Lung (tissue), 12 donors: ENCODE results near the gene RC3H2. TPM values are rescaled to one million over a fixed set of nuclear protein-coding genes. Genes with fewer than 3 reads are reported as not detected.

Experiments used
- ATAC-seq: fragments of 200-7000 bp; cut with Tn5 transposase; one replicate; pipeline ENCODE4 v1.9.1; 2020; ENCODE audit warnings: moderate number of reproducible peaks; ENCODE audit not compliant: insufficient read depth, low FRiP score
- DNase-seq, 3 donors: peaks; one replicate each; pipeline ENCODE4 v3.0.0-alpha.2; 2013 to 2017
- H3K27ac ChIP-seq, 2 donors: one replicate each; pipeline ENCODE4 v1.5.1; 2013; ENCODE audit warnings: mild to moderate bottlenecking in 2 of 2, moderate library complexity in 2 of 2, control low read depth in 1 of 2, inconsistent platforms in 1 of 2, low read depth in 1 of 2, low read length in 1 of 2
- H3K27me3 ChIP-seq, 3 donors: one replicate each; pipeline ENCODE4 v1.5.1; 2013; ENCODE audit warnings: low read length in 2 of 3; ENCODE audit not compliant: control insufficient read depth in 3 of 3, insufficient read depth in 3 of 3
- H3K36me3 ChIP-seq, 4 donors: one replicate each; pipeline ENCODE4 v1.5.1; 2013; ENCODE audit warnings: low read length in 4 of 4, mild to moderate bottlenecking in 1 of 4, moderate library complexity in 1 of 4; ENCODE audit not compliant: control insufficient read depth in 4 of 4, insufficient read depth in 4 of 4
- H3K4me1 ChIP-seq, 5 donors: one replicate each; pipeline ENCODE4 v1.5.1; 2013; ENCODE audit warnings: low read length in 5 of 5, mild to moderate bottlenecking in 2 of 5, moderate library complexity in 1 of 5; ENCODE audit not compliant: control insufficient read depth in 5 of 5, insufficient read depth in 5 of 5
- H3K4me3 ChIP-seq: one replicate; pipeline ENCODE4 v1.5.1; 2013; ENCODE audit warnings: mild to moderate bottlenecking, control low read depth, moderate library complexity
- H3K9ac ChIP-seq, 2 donors: one replicate each; pipeline ENCODE4 v1.5.1; 2013; ENCODE audit warnings: low read length in 2 of 2, control low read depth in 1 of 2; ENCODE audit not compliant: insufficient read depth in 1 of 2
- H3K9me3 ChIP-seq, 4 donors: one replicate each; pipeline ENCODE4 v1.5.1; 2013; ENCODE audit warnings: low read length in 3 of 4, mild to moderate bottlenecking in 1 of 4, moderate library complexity in 1 of 4; ENCODE audit not compliant: control insufficient read depth in 4 of 4, insufficient read depth in 3 of 4
- CTCF ChIP-seq: IDR thresholded peaks from 2 replicates; pipeline ENCODE4 v1.5.1; 2012; ENCODE audit warnings: mild to moderate bottlenecking; ENCODE audit errors: control extremely low read depth, extremely low read depth
- WGBS, 2 donors: extraction: QIAGEN DNeasy Blood & Tissue Kit; methylation state at CpG; one replicate each; pipeline ENCODE4 v1.1.7; 2013; 5-methylcytosine and 5-hydroxymethylcytosine counted together
- polyA plus RNA-seq, 2 donors: library from polyadenylated mRNA; stranded (reverse); fragments of 200-250 nt; gene quantifications; one replicate each; pipeline ENCODE4 v1.2.1, GENCODE V29; 2013
- total RNA-seq, 2 donors: library from RNA; depleted of rRNA in 1 of 2; stranded (reverse); fragments of >200 nt in 1 of 2; gene quantifications; one replicate each; pipeline ENCODE4 v1.2.1, GENCODE V29; 2014 to 2021
- donor health status: control.
- donor health status: control.
- donor health status: Bipolar disorder and iron deficiency.
- donor health status: healthy.
- donor health status: DM: yes; HTN: yes; CAD: no.

The RC3H2 gene
- total and polyA plus RNA-seq, 4 donors, result 11.9 to 60.2 (median 25.4) TPM

GRCh38 chr9:122930541-122931225 is 25.5 kb upstream of the RC3H2 start:
- no peak for TF ChIP-seq CTCF
- Histone ChIP-seq H3K27me3 (no peaks in the 10 kb centered on the region), H3K36me3 (peaks cover 0 to 6% (median 0%) of the 10 kb centered on the region in 4 donors), H3K9ac (peak overlapping the region; percentile 16 to 81), H3K9me3 (no peaks in the 10 kb centered on the region), H3K4me1 (peaks cover 6 to 22% (median 12%) of the 10 kb centered on the region in 5 donors), H3K4me3 (peak overlapping the region; percentile 85), H3K27ac (peak overlapping the region; percentile 75 to 85)
- ATAC-seq (no peak), DNase-seq (no peak)
- 24% methylated on average over 10 of the region's 10 CpGs for WGBS, 2 donors

- ATAC-seq, result no peak
- no peaks in the 10 kb centered on the region for H3K9me3 ChIP-seq
- H3K36me3 ChIP-seq, result peaks cover 0 to 6% (median 0%) of the 10 kb centered on the region in 4 donors
- no peak overlapping the region for H3K27ac ChIP-seq
- TF ChIP-seq CTCF, result no peak
- H3K4me1 ChIP-seq, result peaks cover 6 to 22% (median 12%) of the 10 kb centered on the region in 5 donors
- no peak overlapping the region for H3K4me3 ChIP-seq
- 71 to 81% methylated on average over 1 of the region's 1 CpG for WGBS, 2 donors
- peak overlapping the region in 1 of 2 donors; percentile 16 for H3K9ac ChIP-seq
- no peaks in the 10 kb centered on the region for H3K27me3 ChIP-seq
- no peak for DNase-seq
Measured at GRCh38 chr9:122929796-122930354, 24.7 kb upstream of the RC3H2 start.

- peaks cover 0 to 3% (median 0%) of the 10 kb centered on the region in 5 donors for H3K4me1 ChIP-seq
- WGBS, 2 donors, result 69 to 77% methylated on average over 3 of the region's 3 CpGs
- H3K9ac ChIP-seq, result no peak overlapping the region
- H3K4me3 ChIP-seq, result no peak overlapping the region
- TF ChIP-seq CTCF, result no peak
- no peaks in the 10 kb centered on the region for H3K27me3 ChIP-seq
- H3K27ac ChIP-seq, result no peak overlapping the region
- no peak for ATAC-seq
- no peaks in the 10 kb centered on the region for H3K9me3 ChIP-seq
- DNase-seq, result no peak
- H3K36me3 ChIP-seq, result peaks cover 3 to 9% (median 5%) of the 10 kb centered on the region in 4 donors
Measured at GRCh38 chr9:122923947-122924346, 18.8 kb upstream of the RC3H2 start.
